GM23338 (cell line): ENCODE data around the gene NPEPL1. TPM values are rescaled to one million over a fixed set of nuclear protein-coding genes. Genes with fewer than 3 reads are reported as not detected.

Experiments
- ATAC-seq: fragments of 200-7000 bp; cut with Tn5 transposase; 3 replicates; pipeline ENCODE4 v1.9.1; 2020
- DNase-seq: peaks from one replicate; pipeline ENCODE4 v3.0.0-alpha.2; 2015; ENCODE audit warnings: low spot score
- H2AFZ ChIP-seq: fragments of 200-600 bp; sonication (generic); 2 replicates; pipeline ENCODE4 v1.8.0; 2016; ENCODE audit warnings: antibody characterized with exemption, mild to moderate bottlenecking, moderate library complexity
- H3F3A ChIP-seq: fragments of 200-600 bp; sonication (generic); replicated peaks from 2 replicates; pipeline ENCODE4 v1.8.0; 2017; ENCODE audit warnings: antibody characterized with exemption, mixed run types, low read depth
- H3K27ac ChIP-seq: fragments of 200-600 bp; sonication (generic); 2 replicates; pipeline ENCODE4 v1.6.1; 2016; ENCODE audit warnings: low read depth
- H3K27me3 ChIP-seq: fragments of 200-600 bp; sonication (generic); 2 replicates; pipeline ENCODE4 v1.8.0; 2016; ENCODE audit warnings: mild to moderate bottlenecking, mixed run types, moderate library complexity; ENCODE audit not compliant: insufficient read depth
- H3K36me3 ChIP-seq: fragments of 200-600 bp; sonication (generic); 2 replicates; pipeline ENCODE4 v1.8.0; 2016; ENCODE audit warnings: mild to moderate bottlenecking; ENCODE audit not compliant: insufficient read depth
- H3K4me1 ChIP-seq: fragments of 200-600 bp; sonication (generic); 2 replicates; pipeline ENCODE4 v1.8.0; 2016; ENCODE audit warnings: mild to moderate bottlenecking, moderate library complexity; ENCODE audit not compliant: insufficient read depth
- H3K4me2 ChIP-seq: fragments of 200-600 bp; sonication (generic); 2 replicates; pipeline ENCODE4 v1.7.1; 2017; ENCODE audit warnings: mixed run types
- H3K4me3 ChIP-seq: fragments of 200-600 bp; sonication (generic); 2 replicates; pipeline ENCODE4 v1.6.1; 2016; ENCODE audit warnings: mixed run types
- H3K79me2 ChIP-seq: fragments of 200-600 bp; sonication (generic); replicated peaks from 2 replicates; pipeline ENCODE4 v1.8.0; 2017; ENCODE audit warnings: mild to moderate bottlenecking; ENCODE audit not compliant: insufficient read depth
- H3K9me2 ChIP-seq: fragments of 200-600 bp; sonication (generic); 2 replicates; pipeline ENCODE4 v1.8.0; 2017; ENCODE audit not compliant: insufficient read depth
- H4K20me1 ChIP-seq: fragments of 200-600 bp; sonication (generic); replicated peaks from 2 replicates; pipeline ENCODE4 v1.8.0; 2017; ENCODE audit warnings: mild to moderate bottlenecking; ENCODE audit not compliant: insufficient read depth
- H3K27ac Mint-ChIP-seq: 2 replicates; pipeline ENCODE4 v1.8.0; 2020; ENCODE audit warnings: inconsistent platforms, mild to moderate bottlenecking, moderate library complexity, mixed read lengths
- H3K27me3 Mint-ChIP-seq: 3 replicates; pipeline ENCODE4 v1.8.0; 2022; ENCODE audit warnings: low read depth, mild to moderate bottlenecking, moderate library complexity, mixed read lengths, inconsistent platforms; ENCODE audit not compliant: insufficient read depth, poor library complexity
- H3K36me3 Mint-ChIP-seq: 3 replicates; pipeline ENCODE4 v1.8.0; 2021; ENCODE audit warnings: low read depth, mild to moderate bottlenecking, inconsistent platforms, moderate library complexity, mixed read lengths
- H3K4me1 Mint-ChIP-seq: 3 replicates; pipeline ENCODE4 v1.8.0; 2020; ENCODE audit warnings: mild to moderate bottlenecking, inconsistent platforms, mixed read lengths
- H3K4me3 Mint-ChIP-seq: 3 replicates; pipeline ENCODE4 v1.8.0; 2021; ENCODE audit warnings: moderate library complexity, mild to moderate bottlenecking, inconsistent platforms, mixed read lengths
- H3K9me3 Mint-ChIP-seq: 3 replicates; pipeline ENCODE4 v1.8.0; 2020; ENCODE audit warnings: moderate library complexity, mild to moderate bottlenecking, inconsistent platforms, mixed read lengths
- CREB1 ChIP-seq: fragments of 250-450 bp; sonication (Bioruptor Pico); IDR thresholded peaks from 2 replicates; pipeline ENCODE4 v1.5.0; 2020; ENCODE audit warnings: low read depth, mild to moderate bottlenecking, moderate library complexity
- ETS1 ChIP-seq: IDR thresholded peaks from 2 replicates; pipeline ENCODE4 v1.6.1; 2016; ENCODE audit warnings: antibody characterized with exemption
- EZH2 ChIP-seq: fragments of 200-600 bp; sonication (generic); IDR thresholded peaks from one replicate; pipeline ENCODE4 v1.8.0; 2017; ENCODE audit warnings: antibody characterized with exemption, mild to moderate bottlenecking, low read depth; ENCODE audit not compliant: unreplicated experiment
- JUNB ChIP-seq: IDR thresholded peaks from one replicate; pipeline ENCODE4 v1.6.1; 2016; ENCODE audit warnings: antibody characterized with exemption; ENCODE audit not compliant: unreplicated experiment
- NANOG ChIP-seq: IDR thresholded peaks from 2 replicates; pipeline ENCODE4 v1.6.1; 2016; ENCODE audit warnings: antibody characterized with exemption, borderline replicate concordance
- POLR2AphosphoS5 ChIP-seq: IDR thresholded peaks from 2 replicates; pipeline ENCODE4 v1.6.1; 2016; ENCODE audit warnings: antibody characterized with exemption, low read depth
- STAT1 ChIP-seq: IDR thresholded peaks from one replicate; pipeline ENCODE4 v1.6.1; 2016; ENCODE audit warnings: antibody characterized with exemption; ENCODE audit not compliant: unreplicated experiment
- ZNF114 ChIP-seq: fragments of 250-450 bp; sonication (Bioruptor Pico); IDR thresholded peaks from 2 replicates; pipeline ENCODE4 v1.5.0; 2020; ENCODE audit warnings: mild to moderate bottlenecking, moderate library complexity
- ZNF331 ChIP-seq: fragments of 250-450 bp; sonication (Bioruptor Pico); IDR thresholded peaks from 2 replicates; pipeline ENCODE4 v1.5.0; 2020; ENCODE audit warnings: low read depth, mild to moderate bottlenecking, moderate library complexity
- polyA plus RNA-seq: library from polyadenylated mRNA; unstranded; fragments of >200 nt; fragmentation: Nextera tagmentation; extraction: Ambion mirVana; gene quantifications from 2 replicates; pipeline ENCODE4 v1.2.1, GENCODE V29; 2016
- total RNA-seq: library from RNA; depleted of rRNA; stranded (reverse); fragments of >200 nt; shearing (Covaris generic); gene quantifications from 2 replicates; pipeline ENCODE4 v1.2.3, GENCODE V29; 2014
- TF ChIP-seq, protein P1 (sequence below): IDR thresholded peaks from one replicate; pipeline ENCODE4 v1.6.1; 2018; ENCODE audit warnings: antibody characterized with exemption; ENCODE audit not compliant: unreplicated experiment
- TF ChIP-seq, protein P2 (sequence below), 2 experiments: fragments of 200-600 bp in 1 of 2; sonication (generic) in 1 of 2; conservative IDR thresholded peaks; 2 replicates each; pipeline versions ENCODE4 v1.5.1 to v1.6.1; 2016 to 2017; ENCODE audit warnings: antibody characterized with exemption in 2 of 2, low read depth in 2 of 2, mild to moderate bottlenecking in 2 of 2, moderate library complexity in 1 of 2

The NPEPL1 gene
- total and polyA plus RNA-seq, 2 experiments from 2014 or later: 23.5 to 30.0 TPM

- TF ChIP-seq ETS1: no peak
- TF ChIP-seq EZH2: no peak
- TF ChIP-seq ZNF331 (CRISPR knock-in tag): no peak
- no peak for TF ChIP-seq STAT1
- no peak for TF ChIP-seq ZNF114 (CRISPR knock-in tag)
- peak; percentile 42; the same call in 1 of the 2 replicates for TF ChIP-seq CREB1 (CRISPR knock-in tag)
- TF ChIP-seq, protein P1, sequence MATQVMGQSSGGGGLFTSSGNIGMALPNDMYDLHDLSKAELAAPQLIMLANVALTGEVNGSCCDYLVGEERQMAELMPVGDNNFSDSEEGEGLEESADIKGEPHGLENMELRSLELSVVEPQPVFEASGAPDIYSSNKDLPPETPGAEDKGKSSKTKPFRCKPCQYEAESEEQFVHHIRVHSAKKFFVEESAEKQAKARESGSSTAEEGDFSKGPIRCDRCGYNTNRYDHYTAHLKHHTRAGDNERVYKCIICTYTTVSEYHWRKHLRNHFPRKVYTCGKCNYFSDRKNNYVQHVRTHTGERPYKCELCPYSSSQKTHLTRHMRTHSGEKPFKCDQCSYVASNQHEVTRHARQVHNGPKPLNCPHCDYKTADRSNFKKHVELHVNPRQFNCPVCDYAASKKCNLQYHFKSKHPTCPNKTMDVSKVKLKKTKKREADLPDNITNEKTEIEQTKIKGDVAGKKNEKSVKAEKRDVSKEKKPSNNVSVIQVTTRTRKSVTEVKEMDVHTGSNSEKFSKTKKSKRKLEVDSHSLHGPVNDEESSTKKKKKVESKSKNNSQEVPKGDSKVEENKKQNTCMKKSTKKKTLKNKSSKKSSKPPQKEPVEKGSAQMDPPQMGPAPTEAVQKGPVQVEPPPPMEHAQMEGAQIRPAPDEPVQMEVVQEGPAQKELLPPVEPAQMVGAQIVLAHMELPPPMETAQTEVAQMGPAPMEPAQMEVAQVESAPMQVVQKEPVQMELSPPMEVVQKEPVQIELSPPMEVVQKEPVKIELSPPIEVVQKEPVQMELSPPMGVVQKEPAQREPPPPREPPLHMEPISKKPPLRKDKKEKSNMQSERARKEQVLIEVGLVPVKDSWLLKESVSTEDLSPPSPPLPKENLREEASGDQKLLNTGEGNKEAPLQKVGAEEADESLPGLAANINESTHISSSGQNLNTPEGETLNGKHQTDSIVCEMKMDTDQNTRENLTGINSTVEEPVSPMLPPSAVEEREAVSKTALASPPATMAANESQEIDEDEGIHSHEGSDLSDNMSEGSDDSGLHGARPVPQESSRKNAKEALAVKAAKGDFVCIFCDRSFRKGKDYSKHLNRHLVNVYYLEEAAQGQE: no peak
- TF ChIP-seq, protein P2, sequence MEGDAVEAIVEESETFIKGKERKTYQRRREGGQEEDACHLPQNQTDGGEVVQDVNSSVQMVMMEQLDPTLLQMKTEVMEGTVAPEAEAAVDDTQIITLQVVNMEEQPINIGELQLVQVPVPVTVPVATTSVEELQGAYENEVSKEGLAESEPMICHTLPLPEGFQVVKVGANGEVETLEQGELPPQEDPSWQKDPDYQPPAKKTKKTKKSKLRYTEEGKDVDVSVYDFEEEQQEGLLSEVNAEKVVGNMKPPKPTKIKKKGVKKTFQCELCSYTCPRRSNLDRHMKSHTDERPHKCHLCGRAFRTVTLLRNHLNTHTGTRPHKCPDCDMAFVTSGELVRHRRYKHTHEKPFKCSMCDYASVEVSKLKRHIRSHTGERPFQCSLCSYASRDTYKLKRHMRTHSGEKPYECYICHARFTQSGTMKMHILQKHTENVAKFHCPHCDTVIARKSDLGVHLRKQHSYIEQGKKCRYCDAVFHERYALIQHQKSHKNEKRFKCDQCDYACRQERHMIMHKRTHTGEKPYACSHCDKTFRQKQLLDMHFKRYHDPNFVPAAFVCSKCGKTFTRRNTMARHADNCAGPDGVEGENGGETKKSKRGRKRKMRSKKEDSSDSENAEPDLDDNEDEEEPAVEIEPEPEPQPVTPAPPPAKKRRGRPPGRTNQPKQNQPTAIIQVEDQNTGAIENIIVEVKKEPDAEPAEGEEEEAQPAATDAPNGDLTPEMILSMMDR (conservative IDR thresholded peaks at IDR 0.05; ENCODE audit: low read depth in 2 of 2): no peak
- no peak for TF ChIP-seq JUNB
- no peak for TF ChIP-seq POLR2AphosphoS5
Observed at GRCh38 chr20:58753267-58753921, 60.8 kb downstream of the NPEPL1 start (continued).

- Histone ChIP-seq H3K4me1 (peaks cover 22% of the 10 kb centered on the region), H3K79me2 (no peaks in the 10 kb centered on the region), H3K36me3 (0 out of 2 replicates have a peak, but pooled peaks cover 3% of the 10 kb centered on the region), H3K4me3 (no peak overlapping the region), H3K4me2 (peak overlapping the region; percentile 49), H3K27ac (no peak overlapping the region), H3K27me3 (peaks cover 3% of the 10 kb centered on the region; the same call in 1 of the 2 replicates), H2AFZ (no peak overlapping the region), H4K20me1 (no peaks in the 10 kb centered on the region), H3K9me2 (peaks cover 22% of the 10 kb centered on the region; the same call in 1 of the 2 replicates), H3F3A (peaks cover 6% of the 10 kb centered on the region; the same call in 1 of the 2 replicates)
- H3K36me3 Mint-ChIP-seq: peaks cover 11% of the 10 kb centered on the region
- H3K27ac Mint-ChIP-seq: no peak overlapping the region
- ATAC-seq (peak; percentile 42), DNase-seq (peak; percentile 13)
- H3K27me3 Mint-ChIP-seq: peaks cover 24% of the 10 kb centered on the region
- H3K4me1 Mint-ChIP-seq: peaks cover 40% of the 10 kb centered on the region
- H3K4me3 Mint-ChIP-seq: no peak overlapping the region; the same call in 2 of the 3 replicates
- H3K9me3 Mint-ChIP-seq: no peaks in the 10 kb centered on the region; the same call in 2 of the 3 replicates
- no peak for TF ChIP-seq NANOG
- no peak for TF ChIP-seq CREB1 (CRISPR knock-in tag)
- TF ChIP-seq JUNB: no peak
- TF ChIP-seq, protein P2 (conservative IDR thresholded peaks at IDR 0.05; ENCODE audit: low read depth in 2 of 2): no peak
- TF ChIP-seq ZNF331 (CRISPR knock-in tag): no peak
- no peak for TF ChIP-seq STAT1
Observed at GRCh38 chr20:58753922-58754551, 61.4 kb downstream of the NPEPL1 start.
